Activated CD8-positive, alpha-beta T cell treated with anti-CD3 and anti-CD28 coated beads for 36 hours (primary cell): ENCODE results near the gene ROPN1L. TPM values are rescaled to one million over a fixed set of nuclear protein-coding genes. Genes with fewer than 3 reads are reported as not detected.

ENCODE experiments used
- ATAC-seq: fragments of 200-7000 bp; cut with Tn5 transposase; one replicate; pipeline ENCODE4 v1.10.0; 2021; ENCODE audit warnings: mild to moderate bottlenecking, moderate library complexity
- CTCF ChIA-PET: fragments of 350-600 bp; sonication (Branson Sonifier 250); formaldehyde crosslinking; loops from one replicate; lab custom pipeline; 2021; ENCODE audit warnings: antibody characterized with exemption; lab: Charles Lee
- POLR2A ChIA-PET: fragments of 350-600 bp; sonication (Branson Sonifier 250); formaldehyde crosslinking; loops from one replicate; lab custom pipeline; 2021; ENCODE audit warnings: antibody characterized with exemption; lab: Charles Lee
- DNase-seq: peaks from one replicate; pipeline ENCODE4 v3.0.0-alpha.2; 2020
- H3K27ac Mint-ChIP-seq: one replicate; pipeline ENCODE4 v1.8.0; 2021; ENCODE audit warnings: mild to moderate bottlenecking, mixed read lengths
- H3K27me3 Mint-ChIP-seq: one replicate; pipeline ENCODE4 v1.8.0; 2021; ENCODE audit warnings: mixed read lengths
- H3K36me3 Mint-ChIP-seq: one replicate; pipeline ENCODE4 v1.8.0; 2021; ENCODE audit warnings: low read depth, mixed read lengths
- H3K4me1 Mint-ChIP-seq: one replicate; pipeline ENCODE4 v1.8.0; 2021; ENCODE audit warnings: low read depth, mixed read lengths
- H3K4me3 Mint-ChIP-seq: one replicate; pipeline ENCODE4 v1.8.0; 2021; ENCODE audit warnings: mild to moderate bottlenecking, moderate library complexity, mixed read lengths
- H3K9me3 Mint-ChIP-seq: one replicate; pipeline ENCODE4 v1.8.0; 2021; ENCODE audit warnings: mixed read lengths
- CTCF ChIP-seq: fragments of 200-600 bp; IDR thresholded peaks from one replicate; pipeline ENCODE4 v1.8.0; 2022; ENCODE audit warnings: antibody characterized with exemption, mild to moderate bottlenecking
- intact Hi-C: fragments of 100-400 bp; cut with micrococcal nuclease; formaldehyde crosslinking; loops from one replicate; pipeline ENCODE4 v1.10.0; 2022
- total RNA-seq, 2 experiments: library from RNA; stranded (reverse); gene quantifications; one replicate each; pipeline ENCODE4 v1.2.3, GENCODE V29; 2021

ROPN1L gene
- total RNA-seq, 2 experiments from 2014 or later: not detected

GRCh38 chr5:10400411-10400810 is 41.3 kb upstream of the ROPN1L start:
- peaks cover 4% of the 10 kb centered on the region for H3K4me1 Mint-ChIP-seq
- no peaks in the 10 kb centered on the region for H3K9me3 Mint-ChIP-seq
- TF ChIP-seq CTCF: no peak
- no peaks in the 10 kb centered on the region for H3K27me3 Mint-ChIP-seq
- intact Hi-C loops: no loop called here
- H3K4me3 Mint-ChIP-seq: no peak overlapping the region
- ATAC-seq: no peak
- DNase-seq: no peak
- ChIA-PET CTCF (interaction anchor here (1.5 to 1.8 kb wide), 2 partner anchors 24 to 43 kb away, joined by 3 to 5 read pairs; no protein-coding TSS in a partner anchor), POLR2A (interaction anchor here (0.7 kb wide), 1 partner anchor 221 kb away, joined by 3 read pairs; no protein-coding TSS in a partner anchor)
- no peak overlapping the region for H3K27ac Mint-ChIP-seq
- H3K36me3 Mint-ChIP-seq: peaks cover 27% of the 10 kb centered on the region

GRCh38 chr5:10400831-10401230 is 40.8 kb upstream of the ROPN1L start:
- no peak for TF ChIP-seq CTCF
- intact Hi-C loops: no loop called here
- no peaks in the 10 kb centered on the region for H3K9me3 Mint-ChIP-seq
- no peaks in the 10 kb centered on the region for H3K27me3 Mint-ChIP-seq
- H3K27ac Mint-ChIP-seq: no peak overlapping the region
- DNase-seq (no peak), ATAC-seq (no peak)
- ChIA-PET CTCF (interaction anchor here (1.3 to 1.8 kb wide), 2 partner anchors 44 to 117 kb away, joined by 3 to 5 read pairs; no protein-coding TSS in a partner anchor), POLR2A (interaction anchor here (0.7 kb wide), 1 partner anchor 221 kb away, joined by 3 read pairs; no protein-coding TSS in a partner anchor)
- H3K36me3 Mint-ChIP-seq: peaks cover 26% of the 10 kb centered on the region
- H3K4me1 Mint-ChIP-seq: peaks cover 4% of the 10 kb centered on the region
- H3K4me3 Mint-ChIP-seq: no peak overlapping the region

- POLR2A ChIA-PET: no interaction called here
- no peak for DNase-seq
- intact Hi-C loops: no loop called here
Observed at GRCh38 chr5:10401498-10401897, 40.2 kb upstream of the ROPN1L start.

GRCh38 chr5:10403829-10404228 is 37.9 kb upstream of the ROPN1L start:
- H3K27ac Mint-ChIP-seq: no peak overlapping the region
- no peak overlapping the region for H3K4me3 Mint-ChIP-seq
- ChIA-PET CTCF (no interaction called here), POLR2A (no interaction called here)
- DNase-seq: no peak
- H3K36me3 Mint-ChIP-seq: peaks cover 31% of the 10 kb centered on the region
- no peak for ATAC-seq
- H3K4me1 Mint-ChIP-seq: peaks cover 4% of the 10 kb centered on the region
- no peaks in the 10 kb centered on the region for H3K27me3 Mint-ChIP-seq
- intact Hi-C loops: no loop called here
- H3K9me3 Mint-ChIP-seq: no peaks in the 10 kb centered on the region
- TF ChIP-seq CTCF: no peak

More at GRCh38 chr5:10401498-10401897, 40.2 kb upstream of the ROPN1L start:
- no peak for ATAC-seq
- no peak overlapping the region for H3K4me3 Mint-ChIP-seq
- no peaks in the 10 kb centered on the region for H3K9me3 Mint-ChIP-seq
- H3K4me1 Mint-ChIP-seq: peaks cover 4% of the 10 kb centered on the region
- peaks cover 25% of the 10 kb centered on the region for H3K36me3 Mint-ChIP-seq
- no peak for TF ChIP-seq CTCF
- no peaks in the 10 kb centered on the region for H3K27me3 Mint-ChIP-seq
- CTCF ChIA-PET: interaction anchor here (1.3 kb wide), 1 partner anchor 117 kb away, joined by 3 read pairs; no protein-coding TSS in a partner anchor
- H3K27ac Mint-ChIP-seq: no peak overlapping the region

- H3K27me3 Mint-ChIP-seq: no peaks in the 10 kb centered on the region
- ATAC-seq (no peak), DNase-seq (no peak)
- TF ChIP-seq CTCF: no peak
- peaks cover 47% of the 10 kb centered on the region for H3K36me3 Mint-ChIP-seq
- no peak overlapping the region for H3K4me3 Mint-ChIP-seq
- intact Hi-C loops: no loop called here
- H3K27ac Mint-ChIP-seq: no peak overlapping the region
- H3K4me1 Mint-ChIP-seq: peaks cover 3% of the 10 kb centered on the region
- CTCF ChIA-PET: interaction anchor here (1.4 kb wide), 1 partner anchor 15 kb away, joined by 3 read pairs; no protein-coding TSS in a partner anchor
- POLR2A ChIA-PET: no interaction called here
- H3K9me3 Mint-ChIP-seq: no peaks in the 10 kb centered on the region
Observed at GRCh38 chr5:10406651-10407050, 35.0 kb upstream of the ROPN1L start.
